ENCODE data around the gene PRSS1.

GRCh38 chr7:142703655-142704305, 45.5 kb upstream of the PRSS1 start:
- TF ChIP-seq CTCF (IDR thresholded peaks at IDR 0.05) (no peak), EZH2 (IDR thresholded peaks at IDR 0.05; ENCODE audit: borderline replicate concordance, insufficient read depth, low read depth, low read length, poor library complexity, severe bottlenecking) (no peak)

Measured in B cell (primary cell).